ENCODE data around the gene TRMT61B. TPM values are rescaled to one million over a fixed set of nuclear protein-coding genes. Genes with fewer than 3 reads are reported as not detected.

Gene TRMT61B
- total RNA-seq (2014; rRNA removed; shearing (Covaris generic)) = 11.6 and 13.1 TPM in 2 replicates

GRCh38 chr2:28870146-28870891, at the start of gene TRMT61B:
TSS of gene TRMT61B (minus strand) at chr2:28870309. CDS start at chr2:28870277, 32 bp downstream.
- peak; percentile 96 for DNase-seq (ENCODE audit: low spot score)

DNA sequence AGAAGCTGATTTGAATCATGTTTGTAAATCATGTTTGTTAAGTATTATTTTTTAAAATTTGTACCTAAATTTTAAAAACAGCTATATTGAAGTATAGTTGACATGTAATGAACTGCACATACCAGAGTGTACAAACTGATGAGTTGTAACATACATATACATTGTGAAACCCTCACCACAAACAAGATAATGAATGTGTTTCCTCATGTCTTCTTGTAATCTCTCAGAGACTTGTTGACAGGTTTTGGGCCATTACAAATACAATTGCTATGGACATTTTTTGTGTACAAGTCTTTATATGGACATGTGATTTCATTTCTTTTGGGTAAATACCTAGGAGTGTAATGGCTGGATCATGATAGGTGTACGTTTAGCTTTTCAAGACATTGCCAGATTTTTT, 45.8 kb upstream of the TRMT61B start:
- no peak for DNase-seq (ENCODE audit: low spot score)

DNA sequence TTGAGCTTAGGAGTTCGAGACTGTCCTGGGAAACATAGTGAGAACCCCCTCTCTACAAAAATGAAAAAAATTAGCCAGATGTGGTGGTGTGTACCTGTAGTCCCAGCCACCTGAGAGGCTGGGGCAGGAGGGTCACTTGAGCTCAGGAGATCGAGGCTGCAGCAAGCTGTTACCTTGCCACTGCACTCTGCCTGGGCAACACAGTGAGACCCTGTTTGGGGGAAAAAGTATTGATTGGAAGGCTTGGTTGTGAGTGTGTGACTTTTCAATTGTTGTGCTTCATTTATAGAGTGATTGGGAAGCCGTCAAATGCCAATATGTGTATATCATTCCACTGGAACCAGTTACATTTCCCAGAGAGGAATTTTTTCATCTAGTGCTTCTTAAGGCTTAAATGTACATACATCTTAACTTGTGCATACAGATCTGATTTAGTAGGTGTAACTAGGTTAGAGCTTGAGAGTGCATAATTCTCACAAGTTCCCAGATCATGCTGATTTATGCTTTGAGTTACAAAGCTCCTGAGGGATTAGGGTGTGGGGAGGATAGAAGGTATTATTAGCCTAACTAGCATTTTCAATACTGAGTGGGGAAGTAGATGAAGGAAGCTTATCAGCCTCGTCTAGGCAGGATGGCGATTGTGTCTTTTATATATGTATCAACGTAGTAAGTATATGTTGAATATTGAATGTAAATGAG, 39.7 kb upstream of the TRMT61B start:
- DNase-seq (ENCODE audit: low spot score) = no peak

GRCh38 chr2:28908172-28908571, 38.1 kb upstream of the TRMT61B start:
- no peak for DNase-seq (ENCODE audit: low spot score)

DNA sequence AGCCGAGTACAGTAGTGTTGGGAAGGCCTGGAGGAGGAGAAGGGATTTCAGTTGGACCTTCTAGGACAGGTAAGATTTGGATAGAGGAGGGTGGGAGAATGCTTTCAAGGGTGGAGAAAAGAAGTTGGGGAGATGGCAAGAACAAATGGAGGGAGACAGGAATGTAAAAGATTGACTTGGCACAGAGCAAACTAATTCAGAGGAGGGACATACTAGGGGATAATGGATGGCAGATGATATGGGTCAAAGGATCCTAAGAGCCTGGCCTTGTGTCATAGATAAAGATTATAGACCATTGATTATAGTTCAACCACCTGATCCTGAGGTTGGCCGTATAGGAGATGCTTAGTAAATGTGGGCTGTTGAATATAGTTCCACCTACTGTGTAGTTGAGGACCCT, 36.7 kb upstream of the TRMT61B start:
- no peak for DNase-seq (ENCODE audit: low spot score)

DNA sequence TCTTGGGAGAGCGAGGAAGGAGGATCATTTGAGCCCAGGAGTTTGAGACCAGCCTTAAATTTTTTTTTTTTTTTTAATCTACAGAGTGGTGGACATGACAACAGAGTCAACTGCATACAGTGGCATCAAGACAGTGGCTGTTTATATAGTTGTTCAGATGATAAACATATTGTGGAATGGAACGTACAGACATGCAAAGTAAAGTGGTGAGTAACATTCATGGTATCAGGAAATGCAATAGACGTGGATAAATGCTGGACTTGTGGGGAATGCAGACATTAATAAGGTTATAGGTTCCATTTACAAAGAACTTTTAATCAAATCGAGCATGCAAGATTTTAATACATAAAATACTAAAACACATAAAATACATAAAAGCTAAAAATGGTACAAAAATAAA, 36.3 kb upstream of the TRMT61B start:
- no peak for DNase-seq (ENCODE audit: low spot score)

DNA sequence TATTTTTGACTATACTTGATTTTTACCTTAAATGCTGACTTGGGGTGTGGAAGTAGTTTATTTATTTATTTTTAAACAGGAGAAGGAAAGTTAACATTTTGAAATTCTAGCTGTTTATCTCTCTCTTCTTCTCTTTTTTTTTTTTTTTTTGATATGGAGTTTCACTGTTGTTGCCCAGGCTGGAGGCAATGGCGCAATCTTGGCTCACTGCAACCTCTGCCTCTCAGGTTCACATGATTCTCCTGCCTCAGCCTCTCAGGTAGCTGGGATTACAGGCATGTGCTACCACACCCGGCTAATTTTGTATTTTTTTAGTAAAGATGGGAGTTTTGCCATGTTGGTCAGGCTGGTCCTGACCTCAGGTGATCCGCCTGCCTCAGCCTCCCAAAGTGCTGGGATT, 35.4 kb upstream of the TRMT61B start:
- DNase-seq (ENCODE audit: low spot score) = no peak

GRCh38 chr2:28904802-28905457, 34.8 kb upstream of the TRMT61B start:
- DNase-seq (ENCODE audit: low spot score) = no peak

GRCh38 chr2:28904295-28904694, 34.2 kb upstream of the TRMT61B start:
- DNase-seq (ENCODE audit: low spot score) = no peak

DNA sequence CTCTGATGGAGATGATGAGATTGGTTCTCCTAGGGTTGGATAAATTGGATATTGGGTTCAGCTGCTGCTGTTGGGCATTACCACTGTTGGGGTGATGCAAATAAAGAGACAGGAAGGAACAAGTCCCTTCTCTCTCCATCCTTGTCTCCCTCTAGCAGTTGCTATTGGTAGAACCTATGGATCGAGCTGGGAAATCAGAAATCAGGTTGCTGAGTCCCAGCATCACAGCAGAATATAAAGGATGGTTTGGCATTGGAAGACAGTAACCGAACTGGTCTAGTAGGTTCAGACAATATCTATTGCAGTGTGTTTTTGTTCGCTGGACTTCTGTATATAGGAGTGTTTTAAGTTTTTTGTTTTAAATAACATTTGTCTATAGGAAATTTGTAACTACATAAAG, 32.5 kb upstream of the TRMT61B start:
- no peak for DNase-seq (ENCODE audit: low spot score)

DNA sequence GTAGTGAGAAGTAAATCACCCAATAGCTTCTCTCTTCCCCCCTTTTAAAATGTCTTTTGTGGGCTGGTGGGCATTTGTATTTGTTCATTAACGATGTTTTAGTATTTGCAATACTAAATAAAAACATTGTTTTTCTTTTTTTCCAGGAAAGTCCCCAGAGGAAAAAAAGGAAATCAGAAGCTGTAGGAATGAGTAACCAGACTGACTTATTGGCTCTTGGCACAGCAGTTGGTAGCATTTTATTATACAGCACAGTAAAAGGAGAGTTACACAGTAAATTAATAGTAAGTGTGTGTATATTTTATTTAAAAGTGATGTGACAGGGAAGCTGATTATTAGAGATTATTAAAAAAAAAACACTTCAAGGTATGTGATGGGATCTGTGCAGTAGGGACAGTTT, 31.7 kb upstream of the TRMT61B start:
- DNase-seq (ENCODE audit: low spot score) = no peak

GRCh38 chr2:28901202-28901601, 31.1 kb upstream of the TRMT61B start:
- DNase-seq (ENCODE audit: low spot score) = no peak

- no peak for DNase-seq (ENCODE audit: low spot score)
Measured at GRCh38 chr2:28898048-28898447, 27.9 kb upstream of the TRMT61B start.

DNA sequence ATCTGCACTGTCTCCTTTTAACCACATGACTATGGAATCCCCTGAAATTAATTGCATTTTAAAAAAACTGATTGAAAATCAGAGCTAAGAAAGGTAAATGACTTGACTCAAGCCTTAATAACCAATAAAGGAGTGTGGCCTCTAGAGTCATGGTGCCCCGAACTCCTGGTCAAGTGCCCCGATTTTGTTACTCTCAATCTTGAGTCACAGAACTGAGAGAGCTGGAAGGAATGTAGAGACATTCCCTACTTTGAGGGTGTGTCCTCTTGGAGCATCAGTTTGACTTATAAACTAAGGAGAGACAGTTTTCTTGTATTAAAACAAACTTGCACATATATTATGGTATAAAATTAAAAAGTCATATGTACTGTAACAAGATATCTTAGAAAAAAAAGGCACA, 26.8 kb upstream of the TRMT61B start:
- DNase-seq (ENCODE audit: low spot score) = no peak

GRCh38 chr2:28895189-28895893, 25.2 kb upstream of the TRMT61B start:
- peak; percentile 64 for DNase-seq (ENCODE audit: low spot score)

DNA sequence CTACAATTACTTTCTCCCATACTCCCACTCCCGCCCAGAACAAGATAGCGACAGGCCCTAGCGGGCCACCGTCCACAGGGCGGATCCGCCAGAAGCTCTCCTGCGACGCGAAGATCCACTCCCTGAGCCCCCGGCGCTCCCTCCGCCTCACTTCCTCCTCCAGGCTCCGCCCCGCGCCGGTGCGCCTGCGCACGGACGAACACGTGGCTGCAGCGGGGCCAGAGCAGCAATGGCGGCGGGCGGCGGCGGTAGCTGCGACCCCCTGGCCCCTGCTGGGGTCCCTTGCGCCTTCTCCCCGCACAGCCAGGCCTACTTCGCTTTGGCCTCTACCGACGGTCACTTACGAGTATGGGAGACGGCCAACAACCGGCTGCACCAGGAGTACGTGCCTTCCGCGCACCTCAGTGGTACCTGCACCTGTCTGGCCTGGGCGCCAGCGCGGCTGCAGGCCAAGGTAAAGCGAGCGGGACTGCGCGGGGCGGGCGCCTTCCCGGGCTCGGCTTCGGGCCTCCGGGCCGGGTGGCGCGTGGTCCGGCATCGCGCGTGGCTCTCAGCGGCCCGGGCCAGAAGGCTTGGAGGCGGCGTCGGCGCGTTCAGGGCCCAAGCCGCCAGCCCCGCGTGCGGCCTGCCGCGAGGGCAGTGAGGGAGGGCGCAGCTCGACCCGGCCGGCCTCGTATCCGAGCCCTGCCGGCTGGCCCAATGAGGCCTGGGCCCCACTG, 24.5 kb upstream of the TRMT61B start, which contains the start of gene WDR43:
Gene WDR43 (plus strand): TSS at position 198 of the 719 bp plus-strand sequence. CDS start 32 bp downstream, at position 230.
- DNase-seq (ENCODE audit: low spot score) = peak; percentile 97

DNA sequence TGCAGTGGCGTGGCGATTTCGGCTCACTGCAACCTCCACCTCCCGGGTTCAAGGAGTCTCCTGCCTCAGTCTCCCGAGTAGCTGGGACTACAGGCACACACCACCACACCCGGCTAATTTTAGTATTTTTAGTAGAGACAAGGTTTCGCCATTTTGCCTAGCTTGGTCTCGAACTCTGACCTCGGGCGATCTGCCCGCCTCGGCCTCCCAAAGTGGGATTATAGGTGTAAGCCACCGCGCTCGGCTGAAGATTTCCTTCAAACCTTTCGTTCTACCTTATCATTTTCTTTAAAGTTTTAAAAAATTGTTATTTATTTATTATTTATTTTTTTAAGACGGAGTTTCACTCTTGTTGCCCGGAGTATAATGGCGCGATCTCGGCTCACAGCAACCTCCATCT, 23.4 kb upstream of the TRMT61B start:
- DNase-seq (ENCODE audit: low spot score) = no peak

DNA sequence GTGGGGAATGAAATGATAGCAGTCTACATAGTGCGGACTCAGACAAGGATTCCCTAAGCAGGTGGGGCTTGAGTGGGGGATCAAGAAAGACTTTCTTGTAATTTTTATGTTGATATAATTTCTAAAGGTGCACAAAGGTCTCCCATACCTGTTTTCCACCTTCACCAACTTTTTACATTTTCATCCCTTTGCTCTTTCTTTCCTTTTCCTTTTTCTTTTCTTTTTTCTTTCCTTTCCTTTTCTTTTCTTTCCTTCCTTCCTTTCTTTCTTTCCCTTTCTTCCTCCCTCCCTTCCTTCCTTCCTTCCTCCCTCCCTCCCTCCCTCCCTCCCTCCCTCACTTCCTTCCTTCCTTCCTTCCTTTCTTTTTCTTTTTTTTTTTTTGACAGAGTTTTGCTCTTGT, 10.1 kb upstream of the TRMT61B start:
- DNase-seq (ENCODE audit: low spot score) = no peak

DNA sequence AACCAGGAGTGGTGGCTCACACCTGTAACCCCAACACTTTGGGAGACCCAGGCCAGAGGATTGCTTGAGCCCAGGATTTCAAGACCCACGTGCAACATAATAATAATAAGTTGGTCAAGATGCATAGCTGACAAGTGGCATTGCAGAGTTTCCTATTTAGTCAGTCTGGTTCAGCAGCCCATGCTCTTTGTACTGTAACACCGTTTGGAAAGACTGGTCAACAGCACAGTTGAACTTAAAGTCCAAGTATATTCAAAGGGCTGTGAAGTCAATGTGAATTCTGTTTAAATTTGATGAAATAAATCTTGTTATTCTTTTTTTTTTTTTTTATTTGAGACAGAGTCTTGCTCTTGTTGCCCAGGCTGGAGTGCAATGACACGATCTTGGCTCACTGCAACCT, 1.5 kb upstream of the TRMT61B start:
- no peak for DNase-seq (ENCODE audit: low spot score)

DNA sequence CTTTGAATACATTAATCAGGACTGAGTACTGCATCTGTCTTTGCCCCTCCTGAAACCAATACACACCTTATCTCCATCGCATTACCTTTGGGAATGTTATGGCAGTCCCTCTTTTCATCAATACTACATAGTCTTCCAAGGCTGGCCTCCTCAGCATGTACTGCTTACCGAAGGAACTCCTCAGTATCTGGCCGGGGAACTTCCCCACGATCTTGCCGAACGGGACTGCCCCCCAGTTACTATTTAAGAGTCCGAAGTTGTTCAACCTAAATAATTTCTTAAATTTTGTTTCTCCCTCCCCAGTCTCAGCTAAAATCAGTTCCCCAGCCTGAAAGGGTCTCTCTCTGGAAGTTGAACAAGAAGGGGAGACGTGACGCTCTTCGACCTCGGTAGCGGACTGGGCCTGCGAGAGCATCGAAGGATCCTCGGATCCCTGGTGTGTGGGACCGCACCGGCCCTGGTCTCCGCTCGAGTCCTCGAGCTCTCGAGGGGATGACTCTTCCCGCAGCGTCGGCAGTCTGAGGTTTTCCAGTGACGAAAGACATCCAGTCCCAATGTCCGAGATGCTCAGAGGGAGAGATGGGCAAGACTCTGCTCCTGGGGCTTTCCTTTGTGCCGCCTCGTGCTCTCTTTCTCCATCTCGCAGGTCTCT, 489 bp downstream of the TRMT61B start:
- DNase-seq (ENCODE audit: low spot score) = peak; percentile 1

DNA sequence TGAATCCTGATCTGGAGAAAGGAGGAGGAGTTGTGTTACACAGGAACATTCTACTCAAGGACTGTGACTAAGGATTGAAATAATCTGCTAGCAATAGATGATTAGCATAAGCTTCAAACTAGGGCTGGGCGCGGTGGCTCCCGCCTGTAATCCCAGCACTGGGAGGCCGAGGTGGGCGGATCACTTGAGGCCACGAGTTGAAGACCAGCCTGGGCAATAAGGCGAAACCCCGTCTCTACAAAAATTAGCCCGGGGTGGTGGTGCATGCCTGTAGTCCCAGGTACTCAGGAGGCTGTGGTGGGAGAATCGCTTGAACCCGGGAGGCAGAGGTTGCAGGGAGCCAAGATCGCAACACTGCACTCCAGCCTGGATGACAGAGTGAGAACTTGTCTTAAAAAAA, 1.5 kb downstream of the TRMT61B start:
- no peak for DNase-seq (ENCODE audit: low spot score)

Data from HT-29 (cell line).